ENCODE measurements around the gene ENPP1. TPM values are rescaled to one million over a fixed set of nuclear protein-coding genes. Genes with fewer than 3 reads are reported as not detected.

ENPP1 gene
- polyA plus RNA-seq, 3 donors, result not detected

- no peak overlapping the region for H3K4me2 ChIP-seq (replicated peaks; ENCODE audit: extremely low read depth, low read length, poor library complexity, severe bottlenecking)
- TF ChIP-seq CTCF (IDR thresholded peaks at IDR 0.05), result no peak
These were observed 110.2 kb downstream of the ENPP1 start for GRCh38 chr6:131917763-131918649.

GRCh38 chr6:131918650-131919355, 111.0 kb downstream of the ENPP1 start:
- no peaks in the 10 kb centered on the region for H3K4me1 ChIP-seq (ENCODE audit: control insufficient read depth in 1 of 2, insufficient read depth in 2 of 2, low read length in 2 of 2)
- H3K27me3 Mint-ChIP-seq (ENCODE audit: low read depth in 3 of 3), result peaks cover 16 to 37% (median 20%) of the 10 kb centered on the region in 3 donors
- H3K9ac ChIP-seq (ENCODE audit: insufficient read depth, low read length, poor library complexity, severe bottlenecking), result no peak overlapping the region
- intact Hi-C loops (cut with micrococcal nuclease), result no loop called here
- no peak overlapping the region for H3K27ac ChIP-seq (ENCODE audit: low read depth in 1 of 2, low read length in 2 of 2)
- no peaks in the 10 kb centered on the region for H3K79me2 ChIP-seq (ENCODE audit: insufficient read depth, low read length)
- no peak overlapping the region for H3K4me3 ChIP-seq (replicated peaks in 1 of 3; ENCODE audit: low read depth in 2 of 3, low read length in 3 of 3)
- H3K9me3 Mint-ChIP-seq, result peaks cover 4 to 40% (median 26%) of the 10 kb centered on the region in 7 donors
- H3K27ac Mint-ChIP-seq, result no peak overlapping the region
- WGBS (ENCODE audit: insufficient coverage), result 95% methylated on average over 6 of the region's 9 CpGs
- no peaks in the 10 kb centered on the region for H4K20me1 ChIP-seq (ENCODE audit: insufficient read depth, low read length)
- H3K36me3 Mint-ChIP-seq, result no peaks in the 10 kb centered on the region
- H3K36me3 ChIP-seq (replicated peaks in 1 of 2; ENCODE audit: control insufficient read depth in 1 of 2, insufficient read depth in 2 of 2, low read length in 2 of 2), result no peaks in the 10 kb centered on the region
- no peak overlapping the region for H3K4me2 ChIP-seq (replicated peaks; ENCODE audit: extremely low read depth, low read length, poor library complexity, severe bottlenecking)
- H3K27me3 ChIP-seq (ENCODE audit: control insufficient read depth in 2 of 2, insufficient read depth in 2 of 2, low read length in 2 of 2), result peaks cover 12 to 31% of the 10 kb centered on the region in 2 donors
- H3K4me1 Mint-ChIP-seq, result peaks cover 5% of the 10 kb centered on the region
- H3K9me3 ChIP-seq (replicated peaks in 1 of 2; ENCODE audit: control insufficient read depth in 1 of 2, insufficient read depth in 1 of 2, low read length in 2 of 2), result peaks cover 11 to 17% of the 10 kb centered on the region in 2 donors
- no peak for DNase-seq
- H3K4me3 Mint-ChIP-seq, result peak overlapping the region in 1 of 2 donors; percentile 27
- no peak overlapping the region for H2AFZ ChIP-seq (ENCODE audit: insufficient read depth, low read depth, low read length, poor library complexity, severe bottlenecking)
- no peak for TF ChIP-seq CTCF (IDR thresholded peaks at IDR 0.05)

More at GRCh38 chr6:131917763-131918649, 110.2 kb downstream of the ENPP1 start:
- Mint-ChIP-seq H3K4me1 (peaks cover 5% of the 10 kb centered on the region), H3K36me3 (no peaks in the 10 kb centered on the region), H3K27me3 (ENCODE audit: low read depth in 3 of 3) (peaks cover 18 to 41% (median 23%) of the 10 kb centered on the region in 3 donors), H3K4me3 (no peak overlapping the region), H3K27ac (no peak overlapping the region), H3K9me3 (peaks cover 4 to 32% (median 18%) of the 10 kb centered on the region in 7 donors)
- H3K27ac ChIP-seq (ENCODE audit: low read depth in 1 of 2, low read length in 2 of 2), result no peak overlapping the region
- H4K20me1 ChIP-seq (ENCODE audit: insufficient read depth, low read length), result no peaks in the 10 kb centered on the region
- H3K27me3 ChIP-seq (ENCODE audit: control insufficient read depth in 2 of 2, insufficient read depth in 2 of 2, low read length in 2 of 2), result peaks cover 15 to 31% of the 10 kb centered on the region in 2 donors
- intact Hi-C loops (cut with micrococcal nuclease), result no loop called here
- no peak overlapping the region for H3K9ac ChIP-seq (ENCODE audit: insufficient read depth, low read length, poor library complexity, severe bottlenecking)
- 95% methylated on average over 4 of the region's 6 CpGs for WGBS (ENCODE audit: insufficient coverage)
- no peaks in the 10 kb centered on the region for H3K79me2 ChIP-seq (ENCODE audit: insufficient read depth, low read length)
- no peak for DNase-seq
- H3K4me3 ChIP-seq (replicated peaks in 1 of 3; ENCODE audit: low read depth in 2 of 3, low read length in 3 of 3), result no peak overlapping the region
- no peaks in the 10 kb centered on the region for H3K36me3 ChIP-seq (replicated peaks in 1 of 2; ENCODE audit: control insufficient read depth in 1 of 2, insufficient read depth in 2 of 2, low read length in 2 of 2)
- H2AFZ ChIP-seq (ENCODE audit: insufficient read depth, low read depth, low read length, poor library complexity, severe bottlenecking), result no peak overlapping the region
- peaks cover 5 to 9% of the 10 kb centered on the region in 2 donors for H3K9me3 ChIP-seq (replicated peaks in 1 of 2; ENCODE audit: control insufficient read depth in 1 of 2, insufficient read depth in 1 of 2, low read length in 2 of 2)
- no peaks in the 10 kb centered on the region for H3K4me1 ChIP-seq (ENCODE audit: control insufficient read depth in 1 of 2, insufficient read depth in 2 of 2, low read length in 2 of 2)
